Activated CD8-positive, alpha-beta T cell treated with anti-CD3 and anti-CD28 coated beads, Interleukin-2, amount 10 ng/mL, durations not matched to agents 7 days and 5 days (primary cell): ENCODE measurements around the gene PKD1. TPM values are rescaled to one million over a fixed set of nuclear protein-coding genes. Genes with fewer than 3 reads are reported as not detected.
A peak's percentile ranks its signal among the peaks of the same experiment; 100 is the strongest.

Experiments
- ATAC-seq: fragments of 150-1000 bp; cut with Tn5 transposase; one replicate; pipeline ENCODE4 v1.10.0; 2021; ENCODE audit warnings: moderate library complexity
- CTCF ChIA-PET: fragments of 350-600 bp; sonication (Branson Sonifier 250); formaldehyde crosslinking; loops from one replicate; lab custom pipeline; 2021; ENCODE audit warnings: antibody characterized with exemption; lab: Charles Lee
- POLR2A ChIA-PET: fragments of 350-600 bp; sonication (Branson Sonifier 250); formaldehyde crosslinking; loops from one replicate; lab custom pipeline; 2021; ENCODE audit warnings: antibody characterized with exemption; lab: Charles Lee
- DNase-seq: peaks from one replicate; pipeline ENCODE4 v3.0.0-alpha.2; 2020
- H3K27ac Mint-ChIP-seq: one replicate; pipeline ENCODE4 v1.8.0; 2021; ENCODE audit warnings: mild to moderate bottlenecking, mixed read lengths
- H3K27me3 Mint-ChIP-seq: one replicate; pipeline ENCODE4 v1.8.0; 2021; ENCODE audit warnings: low read depth, mixed read lengths
- H3K36me3 Mint-ChIP-seq: one replicate; pipeline ENCODE4 v1.8.0; 2021; ENCODE audit warnings: low read depth, mixed read lengths
- H3K4me1 Mint-ChIP-seq: one replicate; pipeline ENCODE4 v1.8.0; 2021; ENCODE audit warnings: low read depth, mixed read lengths
- H3K4me3 Mint-ChIP-seq: one replicate; pipeline ENCODE4 v1.8.0; 2021; ENCODE audit warnings: mild to moderate bottlenecking, mixed read lengths
- H3K9me3 Mint-ChIP-seq: one replicate; pipeline ENCODE4 v1.8.0; 2022; ENCODE audit warnings: mixed read lengths; ENCODE audit not compliant: insufficient read depth
- total RNA-seq, 2 experiments: library from RNA; stranded (reverse); gene quantifications; one replicate each; pipeline ENCODE4 v1.2.3, GENCODE V29; 2021

Gene PKD1
- total RNA-seq, 2 experiments from 2014 or later: 66.0 to 76.6 TPM

DNA sequence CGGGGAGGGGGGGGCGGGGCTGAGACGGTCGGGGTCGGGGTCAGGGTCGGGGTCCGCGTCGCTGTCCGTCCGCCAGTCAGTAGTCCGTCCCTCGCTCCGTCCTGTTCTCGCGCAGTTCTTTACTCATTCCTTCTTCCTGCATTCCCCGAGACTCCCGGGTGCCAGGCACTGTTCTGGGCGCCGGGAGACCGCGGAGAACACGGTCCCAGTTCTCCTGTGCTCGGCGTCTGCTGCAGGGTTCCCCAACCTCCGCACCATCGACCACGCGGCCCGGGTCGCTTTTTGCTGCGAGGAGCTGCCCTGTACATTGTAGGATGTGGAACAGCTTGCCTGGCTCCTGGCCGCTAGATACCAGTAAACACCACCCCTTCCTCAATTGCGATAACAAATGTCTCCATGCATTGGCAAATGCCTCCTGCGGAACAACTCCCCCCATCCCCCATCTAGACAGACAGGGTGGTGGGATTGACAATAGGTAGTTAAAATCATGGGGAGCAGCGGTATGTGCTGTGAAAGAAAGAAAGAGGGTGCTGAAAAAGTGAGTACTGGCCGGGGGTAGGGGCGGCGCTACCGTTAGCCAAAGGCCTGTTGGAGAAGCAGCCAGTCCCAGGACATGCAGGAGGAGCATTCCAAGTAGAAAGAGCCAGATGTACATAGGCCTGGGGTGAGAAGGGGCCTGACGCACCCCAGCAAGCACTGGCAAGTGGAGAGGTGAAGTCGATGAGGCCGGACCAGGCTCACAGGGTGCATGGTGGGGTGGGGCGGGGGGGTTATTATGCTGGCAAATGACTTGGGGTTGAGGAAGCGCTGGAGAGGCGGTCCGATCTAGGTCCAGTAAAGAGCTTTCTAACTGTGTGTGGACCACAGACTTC lies 20.5 kb upstream of the PKD1 start:
- H3K4me1 Mint-ChIP-seq: peaks cover 42% of the 10 kb centered on the region
- peak overlapping the region; percentile 93 for H3K27ac Mint-ChIP-seq
- H3K9me3 Mint-ChIP-seq: no peaks in the 10 kb centered on the region
- no peaks in the 10 kb centered on the region for H3K27me3 Mint-ChIP-seq
- ChIA-PET POLR2A (interaction anchor here (0.6 to 2.6 kb wide), 27 partner anchors 10 to 1271 kb away, joined by 3 to 39 read pairs (median 5); partner anchors contain the start of genes ECI1, GFER, MLST8 and MSRB1), CTCF (interaction anchor here (0.8 to 2.8 kb wide), 15 partner anchors 10 to 384 kb away, joined by 3 to 18 read pairs (median 4); partner anchors contain the start of genes ECI1, EME2, MRPS34 and NPW)
- DNase-seq (no peak), ATAC-seq (no peak)
- peak overlapping the region; percentile 97 for H3K4me3 Mint-ChIP-seq
- H3K36me3 Mint-ChIP-seq: peaks cover 34% of the 10 kb centered on the region

DNA sequence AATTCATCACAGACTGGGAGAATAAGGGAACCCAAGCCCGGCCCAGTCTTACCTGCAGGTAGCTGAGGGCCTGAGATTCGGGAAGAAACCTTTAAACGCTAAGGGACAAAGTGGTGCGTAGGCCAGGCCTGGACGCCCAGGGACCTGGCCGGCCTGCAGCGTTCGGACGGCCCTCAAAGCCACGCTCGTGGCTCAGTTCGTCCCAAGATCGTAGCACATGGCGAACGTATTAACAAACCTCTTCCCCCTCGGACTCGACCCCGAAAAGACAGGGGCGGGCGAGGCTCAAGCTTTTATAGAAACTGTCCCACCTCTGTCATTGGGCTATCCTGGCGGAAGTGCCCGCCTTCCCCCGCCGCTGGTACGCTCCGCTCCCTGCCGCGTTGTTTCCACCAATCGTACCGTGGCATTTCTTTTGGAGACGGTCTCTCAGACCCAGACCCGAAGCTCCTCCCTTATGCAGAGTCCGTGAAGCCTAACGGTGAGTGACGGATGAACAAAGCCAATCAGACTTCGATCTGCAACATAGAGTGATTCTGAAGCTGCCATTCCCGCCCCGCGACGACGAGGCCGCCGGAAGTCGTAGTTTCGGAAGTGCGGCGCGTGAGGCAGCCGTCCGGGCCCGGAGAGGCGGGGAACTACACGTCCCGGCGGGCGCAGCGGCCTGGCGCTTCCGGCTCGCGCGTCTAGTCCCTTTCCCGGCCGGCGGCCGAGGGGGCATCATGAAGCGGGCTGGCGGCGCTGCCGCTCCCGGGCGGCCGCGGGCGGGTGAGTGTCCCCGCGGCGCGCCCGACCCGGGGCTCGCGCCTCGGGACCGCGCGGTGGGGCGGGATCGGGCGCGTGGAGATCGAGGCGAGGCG lies 19.6 kb upstream of the PKD1 start, which contains the start of gene TRAF7:
TRAF7 (plus strand) TSS at position 692 of the 860 bp plus-strand sequence. CDS start 8,139 bp downstream, outside the sequence.
- DNase-seq (peak; percentile 99), ATAC-seq (peak; percentile 93)
- Mint-ChIP-seq H3K4me1 (peaks cover 47% of the 10 kb centered on the region), H3K27ac (peak within 1 kb of the TSS; percentile 93), H3K36me3 (peaks cover 37% of the 10 kb centered on the region), H3K27me3 (no peaks in the 10 kb centered on the region), H3K9me3 (no peaks in the 10 kb centered on the region), H3K4me3 (peak within 1 kb of the TSS; percentile 97)
- CTCF ChIA-PET: interaction anchor here (0.8 to 2.8 kb wide), 18 partner anchors 9 to 383 kb away, joined by 3 to 18 read pairs (median 4); partner anchors contain the start of genes ECI1, EME2, MRPS34 and NPW
- POLR2A ChIA-PET: interaction anchor here (0.6 to 2.6 kb wide), 37 partner anchors 9 to 448 kb away, joined by 3 to 39 read pairs (median 5); partner anchors contain the start of genes ECI1, GFER, MLST8 and MSRB1

DNA sequence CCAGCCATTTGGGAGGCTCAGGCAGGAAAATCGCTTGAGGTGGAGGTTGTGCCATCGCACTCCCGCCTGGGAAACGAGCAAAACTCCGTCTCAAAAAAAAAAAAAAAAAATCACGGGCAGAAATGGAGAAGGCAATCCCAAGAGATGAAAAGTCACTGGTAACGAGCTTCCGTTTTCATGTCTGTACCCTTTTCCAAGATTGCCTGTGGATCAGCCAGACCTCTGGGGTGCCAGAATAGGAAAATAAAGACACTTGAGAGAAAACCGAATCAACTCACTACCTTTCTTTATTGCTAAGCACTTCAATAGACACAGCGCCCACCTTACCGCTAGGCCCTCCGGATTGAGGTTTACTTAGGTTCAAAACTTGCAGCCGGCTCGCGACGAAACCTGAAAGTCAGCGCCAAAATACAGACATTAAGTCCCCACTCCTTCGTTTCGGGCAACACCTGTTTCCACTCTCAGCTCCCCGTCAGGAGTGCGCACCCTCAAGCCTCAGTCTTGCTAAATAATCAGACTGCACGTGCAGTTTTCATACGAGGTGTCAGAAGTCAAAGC lies 18.9 kb upstream of the PKD1 start:
- peak; percentile 46 for DNase-seq
- ATAC-seq: no peak
- Mint-ChIP-seq H3K36me3 (peaks cover 37% of the 10 kb centered on the region), H3K27me3 (no peaks in the 10 kb centered on the region), H3K9me3 (no peaks in the 10 kb centered on the region), H3K4me1 (peaks cover 53% of the 10 kb centered on the region), H3K27ac (peak overlapping the region; percentile 87), H3K4me3 (peak overlapping the region; percentile 88)
- ChIA-PET POLR2A (interaction anchor here (0.5 to 2.6 kb wide), 27 partner anchors 9 to 494 kb away, joined by 3 to 39 read pairs (median 6); partner anchors contain the start of genes ECI1, MLST8, MSRB1 and NTHL1), CTCF (interaction anchor here (1.0 to 3.8 kb wide), 15 partner anchors 8 to 382 kb away, joined by 3 to 25 read pairs (median 7); partner anchors contain the start of genes ECI1, EME2, MRPS34 and NPW)

DNA sequence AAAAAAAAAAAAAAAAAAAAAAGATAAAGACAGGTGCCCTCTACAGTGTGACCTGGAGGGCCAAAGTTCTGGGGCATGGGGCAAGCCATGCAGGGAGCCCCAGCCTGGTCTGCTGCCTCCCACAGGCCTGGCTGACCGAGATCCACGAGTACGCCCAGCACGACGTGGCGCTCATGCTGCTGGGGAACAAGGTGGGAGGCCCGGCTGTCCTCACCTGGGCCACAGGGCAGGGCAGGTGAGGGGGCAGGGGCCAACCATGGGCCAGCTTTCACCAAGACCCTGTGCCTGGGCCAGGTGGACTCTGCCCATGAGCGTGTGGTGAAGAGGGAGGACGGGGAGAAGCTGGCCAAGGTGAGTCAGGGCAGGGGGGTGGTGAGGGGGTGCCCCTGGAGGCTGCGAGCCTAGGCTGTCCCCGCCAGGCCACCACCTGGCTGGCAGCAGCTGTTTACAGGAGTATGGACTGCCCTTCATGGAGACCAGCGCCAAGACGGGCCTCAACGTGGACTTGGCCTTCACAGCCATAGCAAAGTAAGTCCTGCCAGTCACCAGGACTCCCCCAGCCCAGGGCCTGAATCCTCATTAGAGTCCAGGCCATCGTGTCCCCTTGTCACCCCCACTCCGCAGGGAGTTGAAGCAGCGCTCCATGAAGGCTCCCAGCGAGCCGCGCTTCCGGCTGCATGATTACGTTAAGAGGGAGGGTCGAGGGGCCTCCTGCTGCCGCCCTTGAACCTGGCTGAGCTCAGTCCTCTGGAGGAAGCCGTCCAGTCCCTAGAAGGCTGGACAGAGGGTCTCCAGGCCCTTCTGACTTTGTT lies 17.2 kb upstream of the PKD1 start:
- ChIA-PET POLR2A (interaction anchor here (0.9 to 1.9 kb wide), 4 partner anchors 124 to 844 kb away, joined by 3 to 6 read pairs (median 4); partner anchors contain the start of gene RPS2), CTCF (interaction anchor here (0.7 to 3.8 kb wide), 9 partner anchors 13 to 158 kb away, joined by 3 to 25 read pairs (median 4); partner anchors contain the start of genes NTHL1 and TSC2)
- no peak for ATAC-seq

DNA sequence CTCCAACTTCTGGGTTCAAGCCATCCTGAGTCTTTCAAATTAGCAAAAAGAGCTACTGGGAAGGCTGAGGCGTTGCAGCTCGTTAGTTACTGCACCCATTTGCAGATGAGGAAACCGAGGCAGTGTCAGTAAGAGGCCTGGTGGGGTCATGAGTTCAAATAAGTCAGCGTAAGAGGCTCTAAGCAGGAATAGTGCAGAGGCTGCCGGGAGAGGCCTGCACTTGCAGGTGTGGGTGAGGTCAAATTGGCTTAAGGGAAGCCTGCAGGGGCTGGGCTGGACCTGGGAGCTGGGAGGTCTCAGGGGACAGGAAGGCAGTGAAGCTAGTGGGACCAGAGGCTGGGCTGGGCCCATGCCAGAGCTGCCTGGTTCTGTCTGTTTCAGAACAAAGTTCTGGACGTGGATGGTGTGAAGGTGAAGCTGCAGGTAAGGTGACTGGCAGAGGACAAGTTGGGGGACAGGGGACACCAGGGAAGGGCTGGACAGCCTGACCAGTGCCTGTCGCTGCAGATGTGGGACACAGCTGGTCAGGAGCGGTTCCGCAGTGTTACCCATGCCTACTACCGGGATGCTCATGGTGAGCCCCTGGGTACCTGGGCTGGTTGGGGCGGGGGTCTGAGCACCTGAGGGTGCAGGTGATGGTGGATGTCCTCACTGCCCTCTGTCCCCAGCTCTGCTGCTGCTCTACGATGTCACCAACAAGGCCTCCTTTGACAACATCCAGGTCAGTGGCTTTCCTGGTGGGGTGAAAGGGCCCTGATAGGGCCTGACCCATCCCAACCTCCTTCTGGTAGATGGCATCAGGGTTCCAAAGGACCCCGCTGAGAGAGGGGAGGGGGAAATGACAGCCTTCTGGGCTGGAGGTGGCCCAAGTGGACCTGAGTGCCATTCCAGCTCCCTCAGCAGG lies 15.7 kb upstream of the PKD1 start:
- peak overlapping the region; percentile 28 for H3K27ac Mint-ChIP-seq
- peaks cover 37% of the 10 kb centered on the region for H3K36me3 Mint-ChIP-seq
- no peak for DNase-seq
- ChIA-PET CTCF (interaction anchor here (1.0 to 3.8 kb wide), 4 partner anchors 11 to 148 kb away, joined by 3 to 25 read pairs (median 10); no protein-coding TSS in a partner anchor), POLR2A (interaction anchor here (0.6 to 1.9 kb wide), 3 partner anchors 15 to 467 kb away, joined by 3 to 6 read pairs (median 4); partner anchors contain the start of genes PKD1 and RPS2)
- no peaks in the 10 kb centered on the region for H3K9me3 Mint-ChIP-seq
- H3K4me1 Mint-ChIP-seq: peaks cover 41% of the 10 kb centered on the region
- peak overlapping the region; percentile 43 for H3K4me3 Mint-ChIP-seq
- ATAC-seq: no peak
- H3K27me3 Mint-ChIP-seq: no peaks in the 10 kb centered on the region

More for the DNA sequence above, 17.2 kb upstream of the PKD1 start:
- Mint-ChIP-seq H3K4me3 (peak overlapping the region; percentile 88), H3K27ac (peak overlapping the region; percentile 87), H3K9me3 (no peaks in the 10 kb centered on the region), H3K36me3 (peaks cover 37% of the 10 kb centered on the region), H3K27me3 (no peaks in the 10 kb centered on the region), H3K4me1 (peaks cover 56% of the 10 kb centered on the region)
- no peak for DNase-seq

DNA sequence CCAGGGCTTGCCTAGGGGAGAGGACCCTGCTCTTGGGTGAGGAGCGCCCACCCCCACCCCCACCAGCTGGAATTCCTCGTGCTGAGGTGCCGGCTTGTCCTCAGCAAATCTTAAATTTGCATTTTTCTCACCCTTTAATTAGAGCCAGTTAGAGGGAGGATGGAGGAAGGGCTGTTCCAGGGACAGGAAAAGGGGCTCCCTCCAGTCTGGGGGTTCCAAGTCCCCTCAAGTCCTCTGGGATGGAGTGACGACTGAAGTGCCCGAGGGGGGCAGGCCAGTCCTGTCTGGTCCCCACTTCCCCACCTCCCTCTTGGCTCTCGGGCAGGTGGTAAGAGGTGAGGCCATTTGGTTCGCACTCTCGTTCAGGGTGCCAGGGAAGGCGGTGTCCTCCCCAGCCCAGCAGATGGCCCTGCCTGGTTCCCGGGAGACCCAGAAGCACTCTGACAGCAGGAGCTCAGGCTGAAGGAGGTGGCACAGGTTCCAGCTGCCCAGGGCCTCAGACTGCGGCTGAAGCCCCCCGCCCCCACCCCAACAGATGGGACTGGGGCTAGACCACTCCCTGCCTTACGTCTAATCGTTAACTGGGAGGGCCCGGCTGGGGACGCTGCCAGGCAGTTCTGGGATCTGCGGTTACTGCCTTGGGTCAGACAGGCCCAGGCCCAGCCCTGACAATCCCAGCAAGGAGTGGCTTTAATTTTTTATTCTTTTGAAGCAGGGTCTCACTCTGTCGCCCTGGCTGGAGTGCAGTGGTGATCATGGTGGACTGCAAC lies 14.9 kb upstream of the PKD1 start:
- Mint-ChIP-seq H3K9me3 (no peaks in the 10 kb centered on the region), H3K4me1 (peaks cover 38% of the 10 kb centered on the region), H3K4me3 (no peak overlapping the region), H3K27ac (peak overlapping the region; percentile 28), H3K36me3 (peaks cover 37% of the 10 kb centered on the region), H3K27me3 (no peaks in the 10 kb centered on the region)
- POLR2A ChIA-PET: interaction anchor here (0.6 kb wide), 1 partner anchor 466 kb away, joined by 3 read pairs; no protein-coding TSS in a partner anchor
- CTCF ChIA-PET: interaction anchor here (1.0 to 3.8 kb wide), 5 partner anchors 10 to 147 kb away, joined by 3 to 25 read pairs (median 8); no protein-coding TSS in a partner anchor
- DNase-seq (no peak), ATAC-seq (no peak)

DNA sequence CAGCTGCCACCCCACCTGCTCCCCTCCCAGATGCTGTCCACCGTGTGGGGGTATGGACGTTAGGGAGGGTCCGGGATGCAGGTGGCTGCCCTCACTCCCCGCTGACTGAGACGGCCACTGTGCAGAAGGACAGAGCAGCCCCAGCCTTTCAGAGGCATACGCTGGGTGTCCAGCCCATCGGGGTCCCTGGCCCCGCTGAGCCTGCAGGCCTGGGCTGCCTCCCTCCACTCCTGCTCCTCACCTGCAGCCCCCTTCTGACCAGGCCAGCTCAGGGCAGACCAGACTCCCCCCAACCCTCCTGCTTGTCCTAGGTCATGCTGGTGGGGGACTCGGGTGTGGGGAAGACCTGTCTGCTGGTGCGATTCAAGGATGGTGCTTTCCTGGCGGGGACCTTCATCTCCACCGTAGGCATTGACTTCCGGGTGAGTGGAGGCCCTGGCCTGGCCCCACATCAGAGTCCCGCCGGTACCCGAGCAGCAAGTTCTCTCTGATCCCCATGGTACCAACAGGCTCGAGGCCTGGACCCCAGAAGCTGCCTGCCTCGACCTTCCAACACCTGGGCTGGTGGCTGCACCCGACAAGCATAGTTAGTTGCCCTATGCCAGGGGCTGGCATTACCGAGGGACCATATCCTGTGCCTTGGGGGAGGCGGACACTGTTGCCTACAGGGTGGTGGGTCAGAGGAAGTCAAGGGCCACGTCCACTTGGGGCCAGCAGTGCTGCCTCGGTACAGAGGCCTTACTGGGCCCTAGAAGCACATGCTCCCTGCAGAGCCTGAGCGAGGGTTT lies 14.1 kb upstream of the PKD1 start:
- DNase-seq (no peak), ATAC-seq (no peak)
- H3K9me3 Mint-ChIP-seq: no peaks in the 10 kb centered on the region
- H3K27me3 Mint-ChIP-seq: no peaks in the 10 kb centered on the region
- peaks cover 33% of the 10 kb centered on the region for H3K36me3 Mint-ChIP-seq
- H3K4me3 Mint-ChIP-seq: peak overlapping the region; percentile 18
- H3K4me1 Mint-ChIP-seq: peaks cover 38% of the 10 kb centered on the region
- no peak overlapping the region for H3K27ac Mint-ChIP-seq
- ChIA-PET POLR2A (interaction anchor here (0.9 kb wide), 1 partner anchor 190 kb away, joined by 3 read pairs; no protein-coding TSS in a partner anchor), CTCF (interaction anchor here (1.8 kb wide), 1 partner anchor 10 kb away, joined by 5 read pairs; no protein-coding TSS in a partner anchor)
